Keratinocyte (primary cell): Measurements from ENCODE around the gene ZNF76.

Experiments used
- CTCF ChIP-seq, 3 experiments: IDR thresholded peaks in 1 of 3; conservative IDR thresholded peaks in 1 of 3; optimal IDR thresholded peaks in 1 of 3; 2 replicates in 2 of 3; 3 replicates in 1 of 3; pipeline versions ENCODE3 to v1.5.1; 2011; ENCODE audit warnings: low read length in 3 of 3, mild to moderate bottlenecking in 3 of 3, moderate library complexity in 2 of 3, control low read depth in 1 of 3, inconsistent platforms in 1 of 3; ENCODE audit not compliant: insufficient read depth in 2 of 3; ENCODE audit errors: extremely low read depth in 1 of 3
- EZH2 ChIP-seq: IDR thresholded peaks from one replicate; pipeline ENCODE4 v1.6.1; 2012; ENCODE audit warnings: inconsistent platforms, mild to moderate bottlenecking, low read length, moderate library complexity

GRCh38 chr6:35297601-35298481 is 38.3 kb downstream of the ZNF76 start, which contains the start of gene DEF6:
- TF ChIP-seq EZH2: no peak
- peak in 2 of 3 experiments; percentile 95 to 96 for TF ChIP-seq CTCF (optimal IDR thresholded peaks at IDR 0.05 in 1 of 3, IDR thresholded peaks at IDR 0.05 in 1 of 3, conservative IDR thresholded peaks at IDR 0.05 in 1 of 3; ENCODE audit: extremely low read depth in 1 of 3, insufficient read depth in 2 of 3, low read length in 3 of 3)
